HG03342 (cell line): Measurements from ENCODE around the gene MAPT.

Experiments
- ATAC-seq: cut with Tn5 transposase; IDR thresholded peaks from one replicate; pipeline ENCODE4 v1.9.1; 2021; ENCODE audit warnings: mild to moderate bottlenecking, moderate library complexity; ENCODE audit not compliant: unreplicated experiment

MAPT gene

DNA sequence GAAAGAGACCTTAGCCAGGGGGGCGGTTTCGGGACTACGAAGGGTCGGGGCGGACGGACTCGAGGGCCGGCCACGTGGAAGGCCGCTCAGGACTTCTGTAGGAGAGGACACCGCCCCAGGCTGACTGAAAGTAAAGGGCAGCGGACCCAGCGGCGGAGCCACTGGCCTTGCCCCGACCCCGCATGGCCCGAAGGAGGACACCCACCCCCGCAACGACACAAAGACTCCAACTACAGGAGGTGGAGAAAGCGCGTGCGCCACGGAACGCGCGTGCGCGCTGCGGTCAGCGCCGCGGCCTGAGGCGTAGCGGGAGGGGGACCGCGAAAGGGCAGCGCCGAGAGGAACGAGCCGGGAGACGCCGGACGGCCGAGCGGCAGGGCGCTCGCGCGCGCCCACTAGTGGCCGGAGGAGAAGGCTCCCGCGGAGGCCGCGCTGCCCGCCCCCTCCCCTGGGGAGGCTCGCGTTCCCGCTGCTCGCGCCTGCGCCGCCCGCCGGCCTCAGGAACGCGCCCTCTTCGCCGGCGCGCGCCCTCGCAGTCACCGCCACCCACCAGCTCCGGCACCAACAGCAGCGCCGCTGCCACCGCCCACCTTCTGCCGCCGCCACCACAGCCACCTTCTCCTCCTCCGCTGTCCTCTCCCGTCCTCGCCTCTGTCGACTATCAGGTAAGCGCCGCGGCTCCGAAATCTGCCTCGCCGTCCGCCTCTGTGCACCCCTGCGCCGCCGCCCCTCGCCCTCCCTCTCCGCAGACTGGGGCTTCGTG is at the start of gene MAPT:
TSS of gene MAPT (plus strand) at position 533 of the 763 bp plus-strand sequence. CDS start 67,784 bp downstream, outside the sequence.
- peak; percentile 67 for ATAC-seq

DNA sequence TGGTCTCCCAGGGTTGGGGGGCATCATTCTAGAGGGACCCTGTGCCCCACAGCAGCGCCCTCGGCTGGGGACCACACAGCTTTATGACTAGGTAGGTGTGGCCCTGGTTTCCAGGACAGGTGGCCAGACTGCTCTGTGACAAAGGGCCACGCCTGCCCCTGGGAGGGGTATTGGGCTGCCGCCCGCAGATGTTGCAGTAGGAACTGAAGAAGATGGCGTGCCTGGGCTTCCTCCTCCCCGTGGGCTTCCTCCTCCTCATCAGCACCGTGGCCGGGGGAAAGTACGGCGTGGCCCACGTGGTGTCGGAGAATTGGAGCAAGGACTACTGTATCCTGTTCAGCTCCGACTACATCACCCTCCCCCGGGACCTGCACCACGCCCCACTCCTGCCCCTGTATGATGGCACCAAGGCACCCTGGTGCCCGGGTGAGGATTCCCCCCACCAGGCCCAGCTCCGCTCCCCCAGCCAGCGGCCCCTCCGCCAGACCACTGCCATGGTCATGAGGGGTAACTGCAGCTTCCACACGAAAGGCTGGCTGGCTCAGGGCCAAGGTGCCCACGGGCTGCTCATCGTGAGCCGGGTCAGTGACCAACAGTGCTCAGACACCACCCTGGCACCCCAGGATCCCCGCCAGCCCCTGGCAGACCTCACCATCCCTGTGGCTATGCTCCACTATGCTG is 49.5 kb upstream of the MAPT start, which contains the start of gene SPPL2C:
TSS of gene SPPL2C (plus strand) at position 187 of the 681 bp plus-strand sequence. CDS start at position 213, 26 bp downstream.
- ATAC-seq, result no peak

DNA sequence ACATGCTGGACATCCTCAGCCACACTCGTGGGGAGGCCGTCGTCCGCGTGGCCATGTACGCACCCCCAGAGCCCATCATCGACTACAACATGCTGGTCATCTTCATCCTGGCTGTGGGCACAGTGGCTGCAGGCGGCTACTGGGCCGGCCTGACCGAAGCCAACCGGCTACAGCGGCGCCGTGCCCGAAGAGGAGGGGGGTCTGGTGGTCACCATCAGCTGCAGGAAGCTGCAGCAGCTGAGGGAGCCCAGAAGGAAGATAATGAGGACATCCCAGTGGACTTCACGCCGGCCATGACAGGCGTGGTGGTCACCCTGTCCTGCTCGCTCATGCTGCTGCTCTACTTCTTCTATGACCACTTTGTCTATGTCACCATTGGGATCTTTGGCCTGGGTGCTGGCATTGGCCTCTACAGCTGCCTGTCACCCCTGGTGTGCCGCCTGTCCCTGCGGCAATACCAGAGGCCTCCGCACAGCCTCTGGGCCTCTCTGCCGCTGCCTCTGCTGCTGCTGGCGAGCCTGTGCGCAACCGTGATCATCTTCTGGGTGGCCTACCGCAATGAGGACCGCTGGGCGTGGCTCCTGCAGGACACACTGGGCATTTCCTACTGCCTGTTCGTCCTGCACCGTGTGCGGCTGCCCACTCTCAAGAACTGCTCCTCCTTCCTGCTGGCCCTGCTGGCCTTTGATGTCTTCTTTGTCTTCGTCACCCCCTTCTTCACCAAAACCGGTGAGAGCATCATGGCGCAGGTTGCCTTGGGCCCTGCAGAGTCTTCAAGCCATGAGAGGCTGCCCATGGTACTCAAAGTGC is 48.8 kb upstream of the MAPT start:
- ATAC-seq, result no peak

DNA sequence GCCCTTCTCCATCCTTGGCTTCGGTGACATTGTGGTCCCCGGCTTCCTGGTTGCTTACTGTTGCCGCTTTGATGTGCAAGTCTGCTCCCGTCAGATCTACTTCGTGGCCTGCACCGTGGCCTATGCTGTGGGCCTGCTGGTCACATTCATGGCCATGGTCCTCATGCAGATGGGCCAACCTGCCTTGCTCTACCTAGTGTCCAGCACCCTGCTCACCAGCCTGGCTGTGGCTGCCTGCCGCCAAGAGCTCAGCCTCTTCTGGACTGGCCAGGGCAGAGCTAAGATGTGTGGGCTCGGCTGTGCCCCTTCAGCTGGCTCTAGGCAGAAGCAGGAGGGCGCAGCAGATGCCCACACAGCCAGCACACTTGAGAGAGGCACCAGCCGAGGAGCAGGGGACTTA is 48.1 kb upstream of the MAPT start:
- no peak for ATAC-seq

DNA sequence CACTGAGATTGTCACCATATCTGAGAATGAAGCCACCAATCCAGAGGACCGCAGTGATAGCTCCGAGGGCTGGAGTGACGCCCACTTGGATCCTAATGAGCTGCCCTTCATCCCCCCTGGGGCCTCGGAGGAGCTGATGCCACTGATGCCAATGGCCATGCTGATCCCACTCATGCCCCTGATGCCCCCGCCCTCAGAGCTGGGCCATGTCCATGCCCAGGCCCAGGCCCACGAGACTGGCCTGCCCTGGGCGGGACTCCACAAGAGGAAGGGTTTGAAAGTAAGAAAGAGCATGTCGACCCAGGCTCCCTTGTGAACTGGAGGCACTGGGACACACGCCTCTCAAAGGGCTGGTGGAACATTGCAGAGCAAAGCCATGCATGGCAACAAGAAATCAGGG is 47.7 kb upstream of the MAPT start:
- ATAC-seq, result no peak

DNA sequence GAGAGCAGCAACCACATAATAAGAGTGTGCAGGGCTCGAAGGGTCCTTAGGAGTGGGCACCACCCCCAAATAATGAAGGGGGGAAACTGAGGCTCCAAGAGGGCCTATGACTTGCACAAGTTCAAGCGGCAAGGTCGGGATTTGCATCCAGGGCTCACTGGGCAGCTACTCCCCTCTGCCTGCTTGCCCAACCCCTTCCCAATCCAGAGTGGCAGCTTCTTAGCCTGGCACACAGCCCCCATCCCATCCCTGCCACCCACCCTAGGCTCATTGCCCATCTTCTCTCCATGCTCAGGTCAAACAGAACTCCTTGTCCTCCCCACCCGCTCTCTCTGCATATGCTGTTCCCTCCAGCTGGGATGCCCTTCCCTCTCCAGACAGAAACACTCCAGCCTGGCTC is 47.3 kb upstream of the MAPT start:
- no peak for ATAC-seq

DNA sequence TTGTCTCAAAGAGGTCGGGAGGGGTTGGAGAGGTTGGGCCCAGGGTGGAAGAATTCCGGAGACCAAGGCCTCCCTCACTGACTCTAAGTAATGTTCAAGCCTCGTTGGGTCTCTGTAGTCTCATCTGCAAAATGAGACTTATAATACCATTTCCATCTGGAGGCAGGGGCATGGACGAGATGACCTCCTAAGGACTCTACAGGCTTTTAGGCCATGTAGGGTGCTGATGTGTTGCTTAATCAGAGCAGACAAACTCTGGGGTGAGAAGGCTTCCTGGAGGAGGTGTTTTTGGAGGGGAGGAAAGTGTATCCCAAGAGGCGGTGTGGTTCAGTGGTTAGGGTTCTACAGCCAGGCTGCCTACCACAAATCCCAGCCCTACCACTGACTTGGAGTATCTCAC is 46.6 kb upstream of the MAPT start:
- ATAC-seq, result no peak

DNA sequence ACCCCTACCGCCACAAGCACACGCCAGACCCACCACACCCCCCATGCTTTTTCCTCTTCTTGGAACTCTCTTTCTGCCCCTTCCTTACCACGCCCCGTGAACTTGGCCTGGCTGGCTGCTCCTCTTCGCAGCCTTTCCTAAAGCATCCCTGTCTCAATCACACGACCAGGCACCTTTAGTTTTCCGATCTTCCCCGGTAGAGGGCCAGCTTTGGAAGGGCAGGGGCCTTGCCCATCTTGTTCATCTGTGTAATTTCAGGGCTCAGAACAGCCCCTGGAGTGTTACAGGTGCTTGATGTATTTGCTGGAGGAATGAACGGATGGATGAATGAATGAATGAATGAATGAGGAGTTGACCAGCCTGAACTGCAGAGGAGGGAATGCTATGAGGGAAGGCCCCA is 45.9 kb upstream of the MAPT start:
- ATAC-seq, result no peak

DNA sequence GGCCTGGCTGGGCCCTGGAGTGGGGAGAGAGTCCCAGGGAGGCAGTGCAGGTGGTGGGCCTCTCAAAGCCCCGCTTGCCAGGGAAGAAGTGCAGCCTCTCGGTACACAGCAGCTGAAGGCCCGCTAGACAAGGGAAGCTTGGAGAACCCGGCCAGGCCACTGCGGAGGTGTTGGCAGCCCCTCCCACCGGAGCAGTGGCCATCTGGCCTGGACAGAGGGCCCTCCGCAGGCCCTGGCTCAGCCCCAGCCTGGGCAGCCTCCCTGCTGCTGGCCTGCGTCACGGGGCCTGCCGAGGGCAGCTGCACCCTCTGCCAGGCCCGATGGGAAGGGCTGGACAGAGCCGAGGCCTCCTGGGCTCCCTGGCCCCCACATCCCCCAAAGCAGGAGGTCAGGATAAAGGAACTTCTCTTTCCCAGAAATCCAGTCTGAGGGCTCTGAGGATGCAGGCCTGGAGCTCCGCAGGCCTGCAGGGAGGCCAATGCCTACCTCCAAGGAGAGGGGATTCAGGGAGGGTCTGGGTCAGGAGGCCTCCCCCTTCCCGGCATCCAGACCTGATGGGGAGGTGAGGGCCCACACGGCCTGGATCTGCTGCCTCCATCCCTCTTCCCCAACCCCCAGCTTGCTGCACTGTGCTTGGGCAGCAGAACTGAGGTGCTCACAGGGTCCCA is 45.4 kb upstream of the MAPT start:
- ATAC-seq, result no peak

DNA sequence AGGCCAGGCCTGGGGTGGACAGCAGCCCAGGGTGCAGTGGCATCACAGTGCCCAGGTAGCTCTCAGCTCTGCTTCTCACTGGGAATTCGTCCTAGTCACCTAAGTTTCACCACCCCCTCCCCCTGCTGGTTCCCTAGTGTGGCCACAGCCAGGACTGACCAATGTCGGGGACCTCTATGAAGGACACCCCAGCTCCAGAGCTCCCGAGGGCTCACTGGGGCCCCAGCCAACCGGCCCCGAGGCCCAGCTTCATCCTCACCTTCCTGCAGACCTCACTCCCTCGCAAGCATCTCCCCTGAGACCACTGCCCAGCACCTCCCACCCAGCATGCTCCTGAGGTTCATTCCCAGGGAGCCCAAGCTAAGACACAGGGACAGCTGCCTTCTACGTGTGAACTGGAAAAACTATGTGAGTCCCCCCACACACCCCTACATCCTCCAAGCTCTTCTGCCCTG is 44.8 kb upstream of the MAPT start:
- no peak for ATAC-seq

DNA sequence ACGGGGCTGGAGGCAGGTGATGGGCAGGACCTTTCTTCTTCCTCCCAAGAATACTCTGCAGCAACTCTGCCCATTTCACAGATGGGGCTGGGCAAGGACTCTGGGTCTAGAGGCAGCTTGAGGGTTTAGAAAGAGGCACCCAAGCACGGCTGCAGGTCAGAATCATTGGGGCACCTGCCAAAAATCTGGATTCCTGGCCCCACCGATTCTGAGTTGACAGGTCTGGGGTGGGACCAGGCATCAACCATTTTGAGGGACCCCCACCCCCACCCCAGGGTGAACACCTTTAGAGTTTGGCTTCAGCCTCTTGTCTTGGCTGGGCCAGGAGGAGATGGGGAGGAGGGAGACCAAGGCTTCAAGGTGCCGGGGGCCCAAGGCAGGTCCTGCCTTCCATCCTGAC is 44.3 kb upstream of the MAPT start:
- no peak for ATAC-seq

DNA sequence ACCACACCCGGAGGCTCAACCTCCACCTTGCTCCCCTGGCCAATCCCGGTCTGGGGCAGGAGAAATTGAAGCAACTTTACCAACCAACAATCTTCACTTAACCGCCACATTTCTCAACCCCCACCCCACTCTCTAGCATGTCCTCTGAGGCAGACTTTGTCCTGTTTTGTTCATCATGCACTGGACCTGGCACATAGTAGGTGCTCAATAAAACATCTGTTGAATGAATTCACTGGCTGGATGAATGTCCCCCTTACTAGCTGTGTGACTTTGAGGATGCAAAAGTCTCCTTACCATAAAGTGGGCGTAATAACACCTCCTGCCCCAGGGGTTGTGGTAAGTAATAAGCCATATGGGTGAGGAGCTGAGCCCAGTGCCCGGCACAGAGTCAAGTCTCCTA is 43.9 kb upstream of the MAPT start:
- no peak for ATAC-seq

DNA sequence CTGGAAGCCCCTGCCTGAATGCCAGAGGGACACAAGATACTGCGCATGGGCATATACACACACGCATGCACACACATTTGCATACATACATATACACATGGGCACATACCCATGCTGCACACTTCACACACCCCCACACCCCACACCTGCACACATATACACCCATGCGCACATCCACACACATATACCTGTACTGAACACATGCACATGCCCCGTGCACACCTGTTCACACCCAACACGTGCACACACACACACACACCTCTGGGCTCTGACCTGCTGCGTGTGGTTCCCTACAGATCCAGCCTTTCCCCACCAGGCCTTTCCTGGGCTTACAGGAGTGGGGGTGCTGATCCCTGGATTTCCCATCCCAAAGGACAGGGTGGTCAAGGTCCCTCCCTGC is 43.3 kb upstream of the MAPT start:
- ATAC-seq, result no peak

DNA sequence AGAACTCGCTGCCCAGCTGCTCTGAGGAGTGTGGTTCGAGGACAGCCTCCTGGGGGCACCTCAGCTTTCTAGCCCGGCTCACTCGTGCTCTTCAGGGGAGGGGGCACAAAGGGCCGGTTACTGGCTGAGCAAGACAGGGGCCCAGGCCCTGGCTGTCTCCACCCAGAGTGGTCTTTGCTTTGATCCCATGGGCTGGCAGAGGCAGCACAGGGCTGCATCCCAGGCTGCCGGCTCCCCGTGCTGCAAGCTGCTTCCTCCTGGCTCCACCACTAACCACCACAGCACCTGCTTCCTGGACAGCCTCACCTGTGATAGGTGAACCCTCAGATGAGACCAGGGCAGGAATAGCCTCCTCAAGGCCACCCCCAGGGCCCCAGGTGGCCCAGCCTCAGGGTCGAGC is 42.9 kb upstream of the MAPT start:
- no peak for ATAC-seq

DNA sequence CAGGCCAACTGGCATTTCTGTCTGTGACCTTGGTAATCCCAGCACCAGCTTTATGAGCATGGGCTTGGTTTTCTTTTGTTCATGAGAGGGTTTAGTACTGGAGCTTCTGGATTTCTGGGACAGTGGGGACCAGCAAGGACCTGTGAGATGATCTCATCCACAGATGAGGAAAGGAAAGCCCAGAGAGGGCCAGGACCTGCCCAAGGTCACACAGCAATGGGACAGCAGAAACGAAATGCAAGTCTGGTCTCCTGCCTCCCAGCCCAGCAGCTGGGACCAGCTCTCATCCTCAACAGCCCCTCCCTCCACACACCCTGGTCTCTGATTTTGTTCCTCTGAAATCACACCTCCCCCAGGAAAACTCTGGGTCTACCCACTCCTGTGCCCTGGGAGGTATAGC is 42.5 kb upstream of the MAPT start:
- no peak for ATAC-seq

DNA sequence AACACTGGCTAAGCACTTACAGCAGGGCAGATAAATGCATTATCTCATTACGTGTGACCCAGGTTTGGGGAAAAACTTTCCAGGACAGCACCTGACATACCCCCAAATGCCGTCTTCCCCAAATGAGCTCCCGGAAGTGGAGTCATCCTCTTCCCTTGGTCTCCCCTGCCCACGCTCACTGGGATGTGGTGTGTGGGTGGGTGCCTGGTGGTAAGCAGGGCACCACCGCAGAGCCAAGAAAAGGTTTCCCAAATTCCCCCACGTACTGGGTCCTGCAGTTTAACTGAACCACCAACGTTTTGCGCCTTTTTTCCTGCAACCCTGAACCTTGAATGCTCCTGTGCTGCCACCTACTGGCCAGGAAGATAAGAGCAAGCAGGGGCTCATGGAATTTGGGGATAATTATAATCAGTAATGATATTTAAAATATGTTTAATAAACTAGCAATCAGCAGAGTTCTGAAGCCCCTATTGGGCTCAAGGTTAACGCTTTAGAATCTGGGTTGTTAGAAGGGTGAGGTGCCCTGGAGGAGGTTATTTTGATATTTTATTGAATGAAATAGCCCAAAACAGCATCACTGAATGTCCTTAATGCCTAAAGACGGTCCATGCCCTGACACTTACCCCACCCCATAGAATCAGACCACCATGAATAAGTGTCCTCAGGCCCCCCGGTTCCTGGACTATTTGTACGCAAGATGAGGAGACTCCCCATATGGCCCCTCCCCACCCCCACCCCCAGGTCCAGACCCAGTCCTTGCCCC is 41.6 kb upstream of the MAPT start:
- no peak for ATAC-seq

DNA sequence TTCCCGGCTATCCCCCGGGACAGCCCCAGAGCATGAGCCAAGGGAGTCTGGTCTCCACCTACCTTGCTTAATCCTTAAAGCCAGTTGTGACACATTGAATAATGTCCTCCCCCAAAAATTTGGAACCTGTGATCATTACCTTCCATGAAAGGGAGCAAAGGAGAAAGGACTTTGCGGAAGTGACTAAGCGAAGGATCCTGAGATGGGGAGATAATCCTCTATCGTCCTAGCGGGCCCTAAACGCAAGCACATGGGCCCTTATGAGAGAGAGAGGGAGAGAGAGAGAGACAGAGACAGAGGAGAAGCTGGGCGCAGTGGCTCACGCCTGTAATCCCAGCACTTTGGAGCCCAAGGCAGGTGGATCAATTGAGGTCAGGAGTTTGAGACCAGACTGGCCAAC is 40.1 kb upstream of the MAPT start:
- no peak for ATAC-seq

DNA sequence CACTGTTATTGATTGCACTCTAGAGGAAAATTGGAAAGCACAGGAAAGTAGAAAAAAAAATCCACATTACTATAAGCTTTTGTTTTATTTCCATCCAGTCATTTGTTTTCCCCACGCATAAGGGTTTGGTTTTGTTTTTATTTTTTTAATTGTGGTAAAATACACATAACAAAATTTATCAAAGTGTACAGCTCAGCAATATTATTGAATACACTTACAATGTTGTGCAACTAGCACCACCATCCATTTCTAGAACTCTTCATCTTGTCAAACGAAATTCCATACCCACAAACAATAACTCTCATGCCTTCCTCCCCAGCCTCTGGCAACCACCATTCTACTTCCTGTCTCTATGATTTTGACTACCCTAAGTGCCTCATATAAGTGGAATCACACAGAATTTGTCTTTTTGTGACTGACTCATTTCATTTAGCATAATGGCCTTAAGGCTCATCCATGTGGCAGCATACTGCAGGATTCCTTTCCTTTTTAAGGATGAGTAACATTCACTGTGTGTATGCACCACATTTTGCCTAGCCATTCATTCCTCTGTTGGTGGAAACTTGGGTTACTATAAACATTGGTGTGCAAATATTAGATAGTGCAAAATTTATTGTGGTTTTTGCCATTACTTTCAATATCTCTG is 38.5 kb upstream of the MAPT start:
- no peak for ATAC-seq

DNA sequence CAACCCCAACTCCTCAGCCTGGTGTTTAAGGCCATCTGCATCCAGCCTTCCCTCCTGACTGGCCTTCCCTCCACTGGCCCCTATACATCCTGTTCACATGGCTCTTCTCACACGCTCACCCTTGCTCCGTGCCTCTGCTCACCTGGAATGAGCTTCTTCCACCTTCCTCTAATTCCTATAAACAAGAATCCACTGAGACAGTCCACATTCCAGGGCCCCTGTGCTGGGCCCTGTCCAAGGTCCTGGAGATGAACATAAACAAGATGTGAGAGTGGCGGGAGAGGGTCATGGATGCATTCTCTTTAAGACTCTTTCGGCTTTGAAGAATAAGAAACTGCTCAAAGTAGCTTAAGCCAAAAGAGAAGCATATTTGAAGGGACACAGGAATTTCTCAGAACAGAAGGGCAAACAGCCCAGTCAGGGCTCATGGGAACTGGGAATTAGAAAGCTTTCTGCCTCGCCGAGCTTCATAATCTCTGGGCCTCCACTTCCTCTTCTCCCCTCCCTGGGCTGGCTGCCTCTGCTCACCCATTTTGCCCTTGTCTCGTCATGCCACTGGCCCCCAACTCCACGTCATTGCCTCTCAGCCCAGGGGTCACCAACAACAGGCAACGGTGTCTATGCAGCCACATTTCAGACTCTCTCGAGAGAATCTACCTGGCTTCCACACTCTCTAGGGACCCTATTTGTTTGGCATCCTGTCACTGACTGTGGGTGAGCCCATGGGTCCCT is 36.2 kb upstream of the MAPT start:
- ATAC-seq, result no peak
